T-cell (primary cell): ENCODE measurements around the gene SLF1. TPM values are rescaled to one million over a fixed set of nuclear protein-coding genes. Genes with fewer than 3 reads are reported as not detected.

ENCODE experiments used
- ATAC-seq, 4 experiments: fragments of 200-7000 bp in 3 of 4; fragments of 150-1000 bp in 1 of 4; cut with Tn5 transposase; replicated peaks in 1 of 4; 1 replicate in 3 of 4; 2 replicates in 1 of 4; pipeline ENCODE4 v1.10.0; 2021; ENCODE audit warnings: moderate library complexity in 3 of 4, mild to moderate bottlenecking in 2 of 4, moderate number of reproducible peaks in 1 of 4
- CTCF ChIA-PET, 2 donors: fragments of 300-600 bp; sonication (Branson Sonifier 250); formaldehyde crosslinking; loops; one replicate each; lab custom pipeline; 2022; ENCODE audit warnings: antibody characterized with exemption in 2 of 2; lab: Charles Lee
- POLR2A ChIA-PET, 2 donors: fragments of 300-600 bp; sonication (Branson Sonifier 250); formaldehyde crosslinking; loops; one replicate each; lab custom pipeline; 2022; ENCODE audit warnings: antibody characterized with exemption in 2 of 2; lab: Charles Lee
- DNase-seq, 35 experiments: peaks; one replicate each; pipeline versions ENCODE4 v3.0.0 to v3.0.0-alpha.2; 2013 to 2023
- H3K27ac ChIP-seq: one replicate; pipeline ENCODE4 v1.5.1; 2013; ENCODE audit warnings: low read length
- H3K27me3 ChIP-seq, 2 experiments: replicated peaks in 1 of 2; 1 replicate in 1 of 2; 2 replicates in 1 of 2; pipeline versions ENCODE4 v1.6.1 to v1.7.0; 2013; ENCODE audit warnings: low read length in 1 of 2, mixed read lengths in 1 of 2; ENCODE audit not compliant: control insufficient read depth in 2 of 2, insufficient read depth in 2 of 2; ENCODE audit errors: extremely low read depth in 1 of 2
- H3K36me3 ChIP-seq, 2 donors: 1 replicate in 1 of 2; 2 replicates in 1 of 2; pipeline versions ENCODE4 v1.6.1 to v1.7.0; 2013; ENCODE audit warnings: low read length in 1 of 2; ENCODE audit not compliant: control insufficient read depth in 2 of 2, insufficient read depth in 1 of 2; ENCODE audit errors: extremely low read depth in 1 of 2
- H3K4me1 ChIP-seq, 2 experiments: 1 replicate in 1 of 2; 2 replicates in 1 of 2; pipeline versions ENCODE4 v1.6.1 to v1.7.0; 2013; ENCODE audit warnings: low read length in 2 of 2, mixed read lengths in 1 of 2; ENCODE audit not compliant: insufficient read depth in 2 of 2, control insufficient read depth in 1 of 2; ENCODE audit errors: extremely low read depth in 1 of 2
- H3K4me3 ChIP-seq, 2 donors: 1 replicate in 1 of 2; 2 replicates in 1 of 2; pipeline versions ENCODE4 v1.5.1 to v1.7.0; 2013; ENCODE audit warnings: mild to moderate bottlenecking in 2 of 2, low read length in 1 of 2, moderate library complexity in 1 of 2; ENCODE audit not compliant: control insufficient read depth in 1 of 2; ENCODE audit errors: extremely low read depth in 1 of 2
- H3K9me3 ChIP-seq: 2 replicates; pipeline ENCODE4 v1.7.0; 2013
- H3K27ac Mint-ChIP-seq, 2 donors: one replicate each; pipeline ENCODE4 v1.8.0; 2020 to 2021; ENCODE audit warnings: mild to moderate bottlenecking in 2 of 2, mixed read lengths in 2 of 2
- H3K27me3 Mint-ChIP-seq, 2 donors: one replicate each; pipeline ENCODE4 v1.8.0; 2021 to 2022; ENCODE audit warnings: mixed read lengths in 2 of 2
- H3K36me3 Mint-ChIP-seq: one replicate; pipeline ENCODE4 v1.8.0; 2021; ENCODE audit warnings: mixed read lengths
- H3K4me1 Mint-ChIP-seq, 3 donors: one replicate each; pipeline ENCODE4 v1.8.0; 2020 to 2022; ENCODE audit warnings: mixed read lengths in 3 of 3, mild to moderate bottlenecking in 1 of 3
- H3K4me3 Mint-ChIP-seq, 3 donors: one replicate each; pipeline ENCODE4 v1.8.0; 2020 to 2022; ENCODE audit warnings: mild to moderate bottlenecking in 3 of 3, mixed read lengths in 3 of 3, moderate library complexity in 3 of 3
- H3K9me3 Mint-ChIP-seq, 3 donors: one replicate each; pipeline ENCODE4 v1.8.0; 2020 to 2022; ENCODE audit warnings: mixed read lengths in 3 of 3
- WGBS: methylation state at CpG from one replicate; pipeline ENCODE4 v1.1.5; 2013; ENCODE audit warnings: missing lambda C conversion rate; ENCODE audit not compliant: insufficient coverage; 5-methylcytosine and 5-hydroxymethylcytosine counted together
- total RNA-seq, 35 experiments: library from RNA in 6 of 35; stranded (reverse) in 6 of 35; fragments of 120-200 nt in 1 of 35; gene quantifications; one replicate each; pipeline versions ENCODE4 v1.2.1 to v1.2.4 and lab custom pipeline; 2013 to 2026

Gene SLF1
- total RNA-seq, 5 donors from 2014 or later (not counting 1 experiment from before 2014, with no cell fraction given), result 7.8 to 13.4 (median 11.1) TPM

DNA sequence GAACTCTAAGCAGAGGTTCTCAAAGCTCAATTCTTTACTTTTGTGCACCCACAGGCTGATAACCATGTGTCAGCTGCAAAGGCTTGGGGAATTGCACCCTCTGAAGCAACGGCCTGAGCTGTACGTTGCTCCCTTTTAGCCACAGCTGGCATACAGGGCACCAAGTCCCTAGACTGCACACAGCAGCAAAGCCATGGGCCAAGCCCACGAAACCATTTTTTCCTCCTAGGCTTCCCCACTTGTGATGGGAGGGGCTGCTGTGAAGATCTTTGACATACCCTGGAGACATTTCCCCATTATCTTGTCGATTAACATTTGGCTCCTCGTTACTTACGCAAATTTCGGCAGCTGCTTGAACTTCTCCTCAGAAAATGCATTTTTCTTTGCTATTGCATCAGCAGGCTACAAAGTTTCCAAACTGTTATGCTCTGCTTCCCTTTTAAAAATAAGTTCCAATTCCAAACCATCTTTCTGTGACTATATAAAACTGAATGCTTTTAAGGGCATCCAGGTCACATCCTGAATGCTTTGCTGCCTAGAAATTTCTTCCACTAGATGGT is 23.1 kb upstream of the SLF1 start:
- H3K9me3 ChIP-seq, result no peaks in the 10 kb centered on the region
- Mint-ChIP-seq H3K27me3 (no peaks in the 10 kb centered on the region), H3K4me1 (no peaks in the 10 kb centered on the region), H3K4me3 (no peak overlapping the region), H3K27ac (no peak overlapping the region), H3K9me3 (peaks cover 4 to 14% (median 7%) of the 10 kb centered on the region in 3 donors), H3K36me3 (peaks cover 14% of the 10 kb centered on the region)
- H3K27ac ChIP-seq, result no peak overlapping the region
- no peaks in the 10 kb centered on the region for H3K4me1 ChIP-seq
- POLR2A ChIA-PET, result interaction anchor here in 1 of 2 donors (0.6 kb wide), 1 partner anchor 32 kb away, joined by 3 read pairs; no protein-coding TSS in a partner anchor
- CTCF ChIA-PET, result interaction anchor here in 1 of 2 donors (0.6 kb wide), 2 partner anchors 12 to 71 kb away, joined by 3 read pairs; no protein-coding TSS in a partner anchor
- no peak for ATAC-seq
- H3K4me3 ChIP-seq, result no peak overlapping the region
- DNase-seq, result no peak
- no peaks in the 10 kb centered on the region for H3K36me3 ChIP-seq
- H3K27me3 ChIP-seq, result no peaks in the 10 kb centered on the region
- WGBS, result 93% methylated on average over 6 of the region's 7 CpGs

DNA sequence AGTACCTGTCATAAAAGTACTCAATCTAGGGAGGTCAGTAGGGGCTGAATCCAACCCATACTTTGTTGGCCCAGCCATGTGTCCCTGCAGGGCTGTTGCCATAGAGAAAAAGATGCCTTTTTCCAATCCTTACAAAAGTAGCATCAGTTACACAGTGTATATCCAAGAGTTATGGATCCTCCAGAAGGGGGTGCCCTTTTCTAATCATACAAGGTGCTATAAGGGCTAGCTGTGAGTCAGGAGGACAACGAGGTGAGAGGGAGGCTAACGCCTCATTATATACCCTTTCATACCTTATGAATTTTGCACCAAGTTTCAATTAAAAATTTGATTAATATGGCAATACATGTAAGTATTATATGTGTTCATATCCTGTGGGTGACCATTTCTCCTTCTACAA is 4.9 kb upstream of the SLF1 start:
- H3K9me3 ChIP-seq, result no peaks in the 10 kb centered on the region
- no peak for ATAC-seq
- no peaks in the 10 kb centered on the region for H3K36me3 ChIP-seq
- DNase-seq, result peak in 1 of 35 experiments; percentile 18
- no peaks in the 10 kb centered on the region for H3K36me3 Mint-ChIP-seq
- no peaks in the 10 kb centered on the region for H3K9me3 Mint-ChIP-seq
- H3K27me3 ChIP-seq, result no peaks in the 10 kb centered on the region
- H3K4me3 ChIP-seq, result no peak overlapping the region
- H3K4me1 ChIP-seq, result peaks cover 7 to 8% of the 10 kb centered on the region in 2 experiments
- no peak overlapping the region for H3K27ac Mint-ChIP-seq
- no peak overlapping the region for H3K27ac ChIP-seq
- ChIA-PET CTCF (interaction anchor here in 1 of 2 donors (1.0 kb wide), 1 partner anchor 38 kb away, joined by 3 read pairs; no protein-coding TSS in a partner anchor), POLR2A (interaction anchor here in 1 of 2 donors (0.5 kb wide), 1 partner anchor 1239 kb away, joined by 6 read pairs; no protein-coding TSS in a partner anchor)
- WGBS, result no CpG with 5 or more reads among the region's 2 CpGs
- H3K4me3 Mint-ChIP-seq, result no peak overlapping the region
- no peaks in the 10 kb centered on the region for H3K27me3 Mint-ChIP-seq
- peaks cover 15 to 33% (median 21%) of the 10 kb centered on the region in 3 donors for H3K4me1 Mint-ChIP-seq

GRCh38 chr5:94614156-94614805 is 4.2 kb upstream of the SLF1 start:
- H3K4me3 ChIP-seq, result no peak overlapping the region
- ChIA-PET CTCF (interaction anchor here in 1 of 2 donors (0.7 to 1.0 kb wide), 2 partner anchors 12 to 39 kb away, joined by 3 to 4 read pairs; no protein-coding TSS in a partner anchor), POLR2A (no interaction called here)
- H3K4me3 Mint-ChIP-seq, result no peak overlapping the region
- H3K27ac Mint-ChIP-seq, result no peak overlapping the region
- no peaks in the 10 kb centered on the region for H3K36me3 Mint-ChIP-seq
- H3K27ac ChIP-seq, result no peak overlapping the region
- no peaks in the 10 kb centered on the region for H3K9me3 ChIP-seq
- WGBS, result 96% methylated on average over 2 of the region's 2 CpGs
- no peaks in the 10 kb centered on the region for H3K9me3 Mint-ChIP-seq
- H3K4me1 ChIP-seq, result peaks cover 8 to 12% of the 10 kb centered on the region in 2 experiments
- H3K36me3 ChIP-seq, result no peaks in the 10 kb centered on the region
- no peaks in the 10 kb centered on the region for H3K27me3 Mint-ChIP-seq
- DNase-seq (no peak), ATAC-seq (no peak)
- H3K4me1 Mint-ChIP-seq, result peaks cover 19 to 36% (median 23%) of the 10 kb centered on the region in 3 donors
- H3K27me3 ChIP-seq, result no peaks in the 10 kb centered on the region

GRCh38 chr5:94615862-94616261 is 2.6 kb upstream of the SLF1 start:
- ChIA-PET POLR2A (no interaction called here), CTCF (no interaction called here)
- Mint-ChIP-seq H3K27ac (no peak overlapping the region), H3K27me3 (no peaks in the 10 kb centered on the region), H3K36me3 (no peaks in the 10 kb centered on the region), H3K9me3 (no peaks in the 10 kb centered on the region), H3K4me3 (peak overlapping the region in 1 of 3 donors; percentile 28), H3K4me1 (peaks cover 28 to 39% (median 30%) of the 10 kb centered on the region in 3 donors)
- Histone ChIP-seq H3K9me3 (no peaks in the 10 kb centered on the region), H3K4me1 (peaks cover 13 to 18% of the 10 kb centered on the region in 2 experiments), H3K36me3 (no peaks in the 10 kb centered on the region), H3K27me3 (no peaks in the 10 kb centered on the region), H3K27ac (no peak overlapping the region), H3K4me3 (no peak overlapping the region)
- no peak for DNase-seq
- ATAC-seq, result no peak
- 90% methylated on average over 2 of the region's 3 CpGs for WGBS

DNA sequence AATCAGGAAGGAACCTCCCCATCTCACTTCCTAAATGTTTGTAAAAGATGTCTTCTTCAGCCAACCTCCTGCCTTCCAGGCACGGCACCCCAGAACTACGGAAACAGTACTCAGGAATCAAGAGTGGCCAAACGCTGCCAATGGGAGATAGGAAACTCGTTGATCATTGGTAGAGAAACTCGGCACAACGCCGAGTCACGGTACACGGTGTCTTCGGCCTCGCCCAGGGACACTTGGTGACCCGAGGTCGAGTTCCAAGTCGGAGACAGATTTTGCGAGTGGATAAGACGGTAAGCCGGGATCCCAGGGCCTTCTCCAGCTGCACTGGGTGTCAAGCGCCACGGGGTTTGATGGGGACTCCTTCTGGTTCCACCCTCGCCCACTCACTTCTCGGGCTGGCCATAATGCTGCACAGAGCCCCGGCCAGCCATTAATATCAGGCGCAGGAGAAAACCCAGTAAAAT is 408 bp upstream of the SLF1 start:
- peaks cover 40 to 49% (median 42%) of the 10 kb centered on the region in 3 donors for H3K4me1 Mint-ChIP-seq
- no peaks in the 10 kb centered on the region for H3K9me3 Mint-ChIP-seq
- Histone ChIP-seq H3K4me1 (peaks cover 13 to 18% of the 10 kb centered on the region in 2 experiments), H3K9me3 (no peaks in the 10 kb centered on the region), H3K36me3 (no peaks in the 10 kb centered on the region), H3K27ac (peak overlapping the region; percentile 24), H3K4me3 (peak overlapping the region; percentile 88 to 97), H3K27me3 (no peaks in the 10 kb centered on the region)
- H3K36me3 Mint-ChIP-seq, result no peaks in the 10 kb centered on the region
- ChIA-PET POLR2A (no interaction called here), CTCF (interaction anchor here in 1 of 2 donors (1.2 kb wide), 1 partner anchor 12 kb away, joined by 3 read pairs; no protein-coding TSS in a partner anchor)
- H3K27me3 Mint-ChIP-seq, result no peaks in the 10 kb centered on the region
- ATAC-seq (peak; percentile 15 to 45 (median 29)), DNase-seq (peak in 5 of 35 experiments; percentile 0 to 48 (median 0))
- H3K27ac Mint-ChIP-seq, result peak overlapping the region; percentile 76 to 91
- WGBS, result under 1% methylated on average over 23 of the region's 23 CpGs
- H3K4me3 Mint-ChIP-seq, result peak overlapping the region; percentile 87 to 91 (median 87)

DNA sequence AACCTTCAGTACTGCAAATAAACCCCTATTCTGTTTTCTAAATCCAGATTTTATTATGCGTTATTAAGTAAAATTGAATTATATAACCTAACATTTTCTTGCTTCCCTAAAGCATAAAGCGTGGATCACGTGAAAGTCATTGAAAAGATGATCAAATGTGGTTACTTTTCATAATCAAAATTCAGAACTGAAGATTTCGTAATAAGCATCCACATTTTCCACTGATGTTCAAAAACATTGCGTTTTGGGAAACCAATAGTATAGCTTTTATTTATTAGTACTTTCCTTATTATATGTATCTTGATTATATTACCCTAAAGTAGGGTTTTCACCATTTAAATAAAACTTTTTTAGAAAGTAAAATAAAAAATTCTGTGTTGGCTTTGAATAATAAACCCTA is 1.8 kb downstream of the SLF1 start:
- Histone ChIP-seq H3K4me3 (no peak overlapping the region), H3K27ac (no peak overlapping the region), H3K36me3 (no peaks in the 10 kb centered on the region), H3K4me1 (peaks cover 13 to 14% of the 10 kb centered on the region in 2 experiments), H3K27me3 (no peaks in the 10 kb centered on the region), H3K9me3 (no peaks in the 10 kb centered on the region)
- Mint-ChIP-seq H3K27ac (no peak overlapping the region), H3K36me3 (no peaks in the 10 kb centered on the region), H3K27me3 (no peaks in the 10 kb centered on the region), H3K4me3 (peak overlapping the region; percentile 87 to 91 (median 87)), H3K9me3 (no peaks in the 10 kb centered on the region), H3K4me1 (peaks cover 42 to 51% (median 47%) of the 10 kb centered on the region in 3 donors)
- no peak for DNase-seq
- ChIA-PET CTCF (interaction anchor here in 1 of 2 donors (0.7 kb wide), 1 partner anchor 72 kb away, joined by 3 read pairs; no protein-coding TSS in a partner anchor), POLR2A (no interaction called here)
- no CpG with 5 or more reads among the region's 5 CpGs for WGBS
- no peak for ATAC-seq
